ENCODE data around the gene TRRAP.
A peak's percentile ranks its signal among the peaks of the same experiment; 100 is the strongest.
"Not testable (repeated sequence)": the region's sequence is repeated elsewhere in the genome, so short reads cannot be mapped to it uniquely, and the experiment has no call there.

Gene TRRAP

GRCh38 chr7:99037327-99037940, 159.1 kb downstream of the TRRAP start:
- no peak overlapping the region for H3K4me3 ChIP-seq (ENCODE audit: control insufficient read depth, low read depth, low read length)
- no peak for TF ChIP-seq CTCF (conservative IDR thresholded peaks at IDR 0.05; ENCODE audit: control insufficient read depth, insufficient read depth, low read depth, low read length)
- DNase-seq (ENCODE audit: low read depth) = peak; percentile 59

- DNase-seq (ENCODE audit: low read depth) = no peak
- no peak for TF ChIP-seq CTCF (conservative IDR thresholded peaks at IDR 0.05; ENCODE audit: control insufficient read depth, insufficient read depth, low read depth, low read length)
- H3K4me3 ChIP-seq (ENCODE audit: control insufficient read depth, low read depth, low read length) = no peak overlapping the region
These were observed 159.9 kb downstream of the TRRAP start for GRCh38 chr7:99038086-99038855.

- TF ChIP-seq CTCF (conservative IDR thresholded peaks at IDR 0.05; ENCODE audit: control insufficient read depth, insufficient read depth, low read depth, low read length) = no peak
- no peak for DNase-seq (ENCODE audit: low read depth)
- H3K4me3 ChIP-seq (ENCODE audit: control insufficient read depth, low read depth, low read length) = no peak overlapping the region
These were observed 161.1 kb downstream of the TRRAP start for GRCh38 chr7:99039384-99039891.

- no peak overlapping the region for H3K4me3 ChIP-seq (ENCODE audit: control insufficient read depth, low read depth, low read length)
- peak; percentile 69 for TF ChIP-seq CTCF (conservative IDR thresholded peaks at IDR 0.05; ENCODE audit: control insufficient read depth, insufficient read depth, low read depth, low read length)
- DNase-seq (ENCODE audit: low read depth) = peak; percentile 90
These were observed 162.0 kb downstream of the TRRAP start for GRCh38 chr7:99040104-99040958.

- no peak overlapping the region for H3K4me3 ChIP-seq (ENCODE audit: control insufficient read depth, low read depth, low read length)
- TF ChIP-seq CTCF (conservative IDR thresholded peaks at IDR 0.05; ENCODE audit: control insufficient read depth, insufficient read depth, low read depth, low read length) = no peak
- DNase-seq (ENCODE audit: low read depth) = no peak
These were observed 163.2 kb downstream of the TRRAP start for GRCh38 chr7:99041526-99041925.

- H3K4me3 ChIP-seq (ENCODE audit: control insufficient read depth, low read depth, low read length) = no peak overlapping the region
- no peak for DNase-seq (ENCODE audit: low read depth)
- no peak for TF ChIP-seq CTCF (conservative IDR thresholded peaks at IDR 0.05; ENCODE audit: control insufficient read depth, insufficient read depth, low read depth, low read length)
These were observed 164.6 kb downstream of the TRRAP start for GRCh38 chr7:99042957-99043356.

GRCh38 chr7:99044858-99045257, 166.5 kb downstream of the TRRAP start:
- not testable (repeated sequence) for H3K4me3 ChIP-seq (ENCODE audit: control insufficient read depth, low read depth, low read length); DNase-seq (ENCODE audit: low read depth)

- not testable (repeated sequence) for H3K4me3 ChIP-seq (ENCODE audit: control insufficient read depth, low read depth, low read length); DNase-seq (ENCODE audit: low read depth)
These were observed 167.9 kb downstream of the TRRAP start for GRCh38 chr7:99046262-99046661.

Measured in fibroblast of mammary gland (primary cell).